Tibial nerve (tissue), 4 donors: ENCODE results near the gene RNF14.

ENCODE experiments used
- CTCF ChIP-seq, 5 experiments: fragments of 200-600 bp in 3 of 5; fragments of 450-650 bp in 2 of 5; sonication (generic) in 3 of 5; IDR thresholded peaks; one replicate each; pipeline ENCODE4 v1.5.1; 2016 to 2019; ENCODE audit warnings: antibody characterized with exemption in 5 of 5, mild to moderate bottlenecking in 3 of 5, moderate library complexity in 2 of 5
- EP300 ChIP-seq, 2 donors: sonication (generic); formaldehyde crosslinking; IDR thresholded peaks; one replicate each; pipeline ENCODE4 v1.6.1; 2017; ENCODE audit warnings: antibody characterized with exemption in 2 of 2, mild to moderate bottlenecking in 1 of 2
- POLR2A ChIP-seq, 2 donors: fragments of 450-650 bp; IDR thresholded peaks; one replicate each; pipeline ENCODE4 v1.6.1; 2017; ENCODE audit warnings: antibody characterized with exemption in 2 of 2, mild to moderate bottlenecking in 2 of 2, moderate library complexity in 2 of 2

GRCh38 chr5:141933151-141933550 lies 35.8 kb upstream of the RNF14 start:
- TF ChIP-seq CTCF (IDR thresholded peaks at IDR 0.05) (no peak), POLR2A (IDR thresholded peaks at IDR 0.05) (no peak), EP300 (IDR thresholded peaks at IDR 0.05) (no peak)
